ENCODE results near the gene TTC9B.

GRCh38 chr19:40204381-40204780, 13.8 kb downstream of the TTC9B start:
- TF ChIP-seq, protein P1, sequence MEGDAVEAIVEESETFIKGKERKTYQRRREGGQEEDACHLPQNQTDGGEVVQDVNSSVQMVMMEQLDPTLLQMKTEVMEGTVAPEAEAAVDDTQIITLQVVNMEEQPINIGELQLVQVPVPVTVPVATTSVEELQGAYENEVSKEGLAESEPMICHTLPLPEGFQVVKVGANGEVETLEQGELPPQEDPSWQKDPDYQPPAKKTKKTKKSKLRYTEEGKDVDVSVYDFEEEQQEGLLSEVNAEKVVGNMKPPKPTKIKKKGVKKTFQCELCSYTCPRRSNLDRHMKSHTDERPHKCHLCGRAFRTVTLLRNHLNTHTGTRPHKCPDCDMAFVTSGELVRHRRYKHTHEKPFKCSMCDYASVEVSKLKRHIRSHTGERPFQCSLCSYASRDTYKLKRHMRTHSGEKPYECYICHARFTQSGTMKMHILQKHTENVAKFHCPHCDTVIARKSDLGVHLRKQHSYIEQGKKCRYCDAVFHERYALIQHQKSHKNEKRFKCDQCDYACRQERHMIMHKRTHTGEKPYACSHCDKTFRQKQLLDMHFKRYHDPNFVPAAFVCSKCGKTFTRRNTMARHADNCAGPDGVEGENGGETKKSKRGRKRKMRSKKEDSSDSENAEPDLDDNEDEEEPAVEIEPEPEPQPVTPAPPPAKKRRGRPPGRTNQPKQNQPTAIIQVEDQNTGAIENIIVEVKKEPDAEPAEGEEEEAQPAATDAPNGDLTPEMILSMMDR (IDR thresholded peaks at IDR 0.05) = no peak
- TF ChIP-seq ZFX (IDR thresholded peaks at IDR 0.05; ENCODE audit: borderline replicate concordance) = no peak
